ENCODE measurements around the gene OPCML.

- TF ChIP-seq POLR2A (IDR thresholded peaks at IDR 0.05) (no peak), CTCF (IDR thresholded peaks at IDR 0.05) (no peak)
Measured at GRCh38 chr11:132852361-132852760, 679.9 kb downstream of the OPCML start.
